Fibroblast of pulmonary artery (primary cell): ENCODE measurements around the gene GRAMD1A.
"Not testable (repeated sequence)": the region's sequence is repeated elsewhere in the genome, so short reads cannot be mapped to it uniquely, and the experiment has no call there.

ENCODE experiments used
- DNase-seq: peaks from one replicate; pipeline ENCODE4 v3.0.0-alpha.2; 2010; ENCODE audit warnings: low read depth
- H3K4me3 ChIP-seq: replicated peaks from 2 replicates; pipeline ENCODE4 v1.5.1; 2011; ENCODE audit warnings: low read depth, mild to moderate bottlenecking, control low read depth, low read length, moderate library complexity
- CTCF ChIP-seq: IDR thresholded peaks from 2 replicates; pipeline ENCODE4 v1.5.1; 2011; ENCODE audit warnings: mild to moderate bottlenecking, control low read depth, low read length, inconsistent platforms; ENCODE audit errors: missing control alignments

GRAMD1A gene

GRCh38 chr19:35024095-35024494 lies 24.0 kb downstream of the GRAMD1A start:
- no peak for TF ChIP-seq CTCF
- DNase-seq, result no peak
- no peak overlapping the region for H3K4me3 ChIP-seq

- no peak for DNase-seq
- no peak for TF ChIP-seq CTCF
- H3K4me3 ChIP-seq, result no peak overlapping the region
Observed at GRCh38 chr19:35025969-35026368, 25.8 kb downstream of the GRAMD1A start.

- no peak for TF ChIP-seq CTCF
- no peak overlapping the region for H3K4me3 ChIP-seq
- no peak for DNase-seq
Observed at GRCh38 chr19:35026418-35026817, 26.3 kb downstream of the GRAMD1A start.

GRCh38 chr19:35027009-35027408 lies 26.9 kb downstream of the GRAMD1A start:
- DNase-seq, result no peak
- H3K4me3 ChIP-seq, result no peak overlapping the region
- TF ChIP-seq CTCF, result no peak

- no peak overlapping the region for H3K4me3 ChIP-seq
- no peak for DNase-seq
- no peak for TF ChIP-seq CTCF
Observed at GRCh38 chr19:35027851-35028599, 27.9 kb downstream of the GRAMD1A start.

- DNase-seq, H3K4me3 ChIP-seq: not testable (repeated sequence)
Observed at GRCh38 chr19:35028600-35028885, 28.4 kb downstream of the GRAMD1A start.

- not testable (repeated sequence) for H3K4me3 ChIP-seq, DNase-seq
Observed at GRCh38 chr19:35029275-35029736, 29.2 kb downstream of the GRAMD1A start.

- peak overlapping the region; percentile 43 for H3K4me3 ChIP-seq
- no peak for DNase-seq
- no peak for TF ChIP-seq CTCF
Observed at GRCh38 chr19:35029737-35030256, 29.7 kb downstream of the GRAMD1A start.
